DND-41 (cell line): ENCODE results near the gene SYNDIG1L.

Experiments used
- EZH2 ChIP-seq: IDR thresholded peaks from 3 replicates; pipeline ENCODE4 v1.6.1; 2012; ENCODE audit warnings: borderline replicate concordance, low read depth, mild to moderate bottlenecking, moderate library complexity, low read length, inconsistent platforms; ENCODE audit not compliant: severe bottlenecking
- TF ChIP-seq, protein P1 (sequence below): IDR thresholded peaks from 2 replicates; pipeline ENCODE4 v1.5.1; 2012; ENCODE audit warnings: borderline replicate concordance, low read length, moderate library complexity, mild to moderate bottlenecking; ENCODE audit not compliant: poor library complexity, severe bottlenecking; ENCODE audit errors: extremely low read depth

DNA sequence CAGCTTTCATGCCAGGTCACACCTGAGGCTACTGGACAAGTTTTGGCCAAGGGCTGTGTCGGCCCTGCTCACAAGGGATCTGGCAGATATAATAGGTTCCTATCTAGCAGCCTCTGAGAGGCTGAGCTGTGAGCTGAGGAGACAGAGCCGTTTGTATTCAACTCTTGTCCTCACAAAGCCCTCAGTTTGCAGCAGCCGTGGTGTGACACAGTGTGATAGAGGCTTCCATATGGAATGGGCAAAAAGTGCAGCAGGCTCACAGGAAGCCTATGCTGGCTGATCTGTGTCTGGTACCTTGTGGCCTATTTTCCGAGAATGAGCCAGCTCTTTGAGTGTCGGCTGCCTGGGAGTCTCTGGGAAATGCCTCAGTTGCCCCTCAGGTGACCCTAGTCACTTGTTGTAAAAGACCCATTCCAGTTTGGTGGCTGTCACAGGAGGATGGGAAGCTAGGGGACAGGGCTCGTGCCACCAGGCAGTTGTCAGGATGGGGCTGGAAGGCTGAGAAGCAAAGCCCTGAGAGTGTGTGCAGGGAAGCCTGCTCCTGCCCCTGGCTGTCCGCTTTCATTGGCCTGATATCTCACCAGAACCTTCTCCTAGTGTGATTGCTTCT, 61.6 kb downstream of the SYNDIG1L start:
- TF ChIP-seq, protein P1, sequence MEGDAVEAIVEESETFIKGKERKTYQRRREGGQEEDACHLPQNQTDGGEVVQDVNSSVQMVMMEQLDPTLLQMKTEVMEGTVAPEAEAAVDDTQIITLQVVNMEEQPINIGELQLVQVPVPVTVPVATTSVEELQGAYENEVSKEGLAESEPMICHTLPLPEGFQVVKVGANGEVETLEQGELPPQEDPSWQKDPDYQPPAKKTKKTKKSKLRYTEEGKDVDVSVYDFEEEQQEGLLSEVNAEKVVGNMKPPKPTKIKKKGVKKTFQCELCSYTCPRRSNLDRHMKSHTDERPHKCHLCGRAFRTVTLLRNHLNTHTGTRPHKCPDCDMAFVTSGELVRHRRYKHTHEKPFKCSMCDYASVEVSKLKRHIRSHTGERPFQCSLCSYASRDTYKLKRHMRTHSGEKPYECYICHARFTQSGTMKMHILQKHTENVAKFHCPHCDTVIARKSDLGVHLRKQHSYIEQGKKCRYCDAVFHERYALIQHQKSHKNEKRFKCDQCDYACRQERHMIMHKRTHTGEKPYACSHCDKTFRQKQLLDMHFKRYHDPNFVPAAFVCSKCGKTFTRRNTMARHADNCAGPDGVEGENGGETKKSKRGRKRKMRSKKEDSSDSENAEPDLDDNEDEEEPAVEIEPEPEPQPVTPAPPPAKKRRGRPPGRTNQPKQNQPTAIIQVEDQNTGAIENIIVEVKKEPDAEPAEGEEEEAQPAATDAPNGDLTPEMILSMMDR, result no peak
- TF ChIP-seq EZH2, result peak; percentile 43
